Activated CD4-positive, alpha-beta T cell treated with anti-CD3 and anti-CD28 coated beads, Interleukin-2, amount 50 U/mL, for 24 hours (primary cell): ENCODE data around the gene TOR1A.

Experiments
- DNase-seq, 2 donors: peaks; one replicate each; pipeline ENCODE4 v3.0.0-alpha.2; 2020; ENCODE audit warnings: low read depth in 1 of 2, low spot score in 1 of 2

The TOR1A gene

GRCh38 chr9:129823935-129824601, at the start of gene TOR1A:
TSS of gene TOR1A (minus strand) at chr9:129824136. CDS start at chr9:129824085, 51 bp downstream.
- peak; percentile 82 to 89 for DNase-seq

- DNase-seq = no peak
Measured at GRCh38 chr9:129871046-129871445, 47.1 kb upstream of the TOR1A start.

DNA sequence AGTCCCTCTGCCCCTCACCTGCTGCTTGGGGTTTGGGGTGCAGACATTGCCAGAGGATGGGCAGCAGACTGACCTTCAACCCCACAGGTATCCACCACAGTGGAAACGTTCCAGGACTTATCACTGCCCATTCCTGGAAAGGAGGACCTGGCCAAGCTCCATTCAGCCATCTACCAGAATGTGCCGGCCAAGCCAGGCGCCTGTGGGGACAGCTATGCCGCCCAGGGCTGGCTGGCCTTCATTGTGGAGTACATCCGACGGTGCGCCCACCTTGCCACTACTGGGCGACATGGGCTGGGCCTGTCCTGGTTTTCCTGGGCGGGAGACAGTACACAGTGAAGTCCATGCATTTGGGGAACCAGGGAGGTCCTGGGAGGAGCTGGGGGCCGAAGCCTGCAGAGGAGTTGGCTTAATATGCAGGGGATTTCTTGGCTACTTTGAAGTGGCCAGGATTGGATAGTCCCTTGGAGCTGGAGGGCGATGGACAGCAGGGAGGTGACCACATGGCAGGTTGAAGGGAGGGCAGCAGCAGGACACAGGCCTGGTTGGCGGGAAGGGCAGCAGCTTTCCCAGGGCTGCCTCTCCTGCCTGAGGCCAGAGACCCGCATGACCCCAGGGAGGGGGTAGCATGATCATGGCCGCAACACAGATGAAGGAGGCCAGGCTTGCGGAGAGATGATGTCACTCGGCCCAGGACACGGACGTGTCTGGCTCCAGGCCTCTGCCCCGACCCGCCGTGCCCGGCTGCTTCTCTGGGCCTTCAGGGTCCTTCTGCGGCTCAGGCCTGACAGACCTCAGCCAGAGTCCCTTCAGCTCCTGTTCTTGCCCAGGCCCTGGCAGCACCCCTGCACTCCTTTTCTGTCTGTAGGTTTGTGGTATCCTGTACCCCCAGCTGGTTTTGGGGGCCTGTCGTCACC, 45.9 kb upstream of the TOR1A start:
- DNase-seq = no peak

DNA sequence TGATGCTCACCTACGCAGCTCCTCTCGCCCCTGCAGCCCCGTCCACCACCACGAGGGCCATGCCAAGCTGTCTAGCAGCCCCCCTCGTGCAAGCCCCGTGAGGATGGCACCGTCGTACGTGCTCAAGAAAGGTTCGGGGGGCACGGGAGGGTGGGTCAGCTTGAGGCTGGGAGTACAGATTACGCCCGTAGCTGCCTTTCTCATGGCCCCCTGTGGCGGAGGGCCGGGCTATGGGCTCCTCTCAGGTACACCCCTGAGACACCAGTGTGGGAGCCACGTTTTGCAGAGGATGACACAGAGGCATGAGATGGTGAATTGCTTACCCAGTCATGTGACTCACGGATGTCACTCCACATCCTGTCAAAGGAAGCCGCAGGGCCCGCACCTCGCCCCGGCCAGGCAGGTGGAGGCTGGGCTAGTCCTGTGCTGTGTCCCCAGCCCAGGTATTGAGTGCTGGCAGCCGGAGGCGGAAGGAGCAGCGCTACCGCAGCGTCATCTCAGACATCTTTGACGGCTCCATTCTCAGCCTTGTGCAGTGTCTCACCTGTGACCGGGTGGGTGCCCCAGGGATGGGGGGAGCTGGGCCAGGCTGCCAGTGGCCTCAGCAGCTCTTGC, 45.0 kb upstream of the TOR1A start:
- peak; percentile 61 to 83 for DNase-seq

DNA sequence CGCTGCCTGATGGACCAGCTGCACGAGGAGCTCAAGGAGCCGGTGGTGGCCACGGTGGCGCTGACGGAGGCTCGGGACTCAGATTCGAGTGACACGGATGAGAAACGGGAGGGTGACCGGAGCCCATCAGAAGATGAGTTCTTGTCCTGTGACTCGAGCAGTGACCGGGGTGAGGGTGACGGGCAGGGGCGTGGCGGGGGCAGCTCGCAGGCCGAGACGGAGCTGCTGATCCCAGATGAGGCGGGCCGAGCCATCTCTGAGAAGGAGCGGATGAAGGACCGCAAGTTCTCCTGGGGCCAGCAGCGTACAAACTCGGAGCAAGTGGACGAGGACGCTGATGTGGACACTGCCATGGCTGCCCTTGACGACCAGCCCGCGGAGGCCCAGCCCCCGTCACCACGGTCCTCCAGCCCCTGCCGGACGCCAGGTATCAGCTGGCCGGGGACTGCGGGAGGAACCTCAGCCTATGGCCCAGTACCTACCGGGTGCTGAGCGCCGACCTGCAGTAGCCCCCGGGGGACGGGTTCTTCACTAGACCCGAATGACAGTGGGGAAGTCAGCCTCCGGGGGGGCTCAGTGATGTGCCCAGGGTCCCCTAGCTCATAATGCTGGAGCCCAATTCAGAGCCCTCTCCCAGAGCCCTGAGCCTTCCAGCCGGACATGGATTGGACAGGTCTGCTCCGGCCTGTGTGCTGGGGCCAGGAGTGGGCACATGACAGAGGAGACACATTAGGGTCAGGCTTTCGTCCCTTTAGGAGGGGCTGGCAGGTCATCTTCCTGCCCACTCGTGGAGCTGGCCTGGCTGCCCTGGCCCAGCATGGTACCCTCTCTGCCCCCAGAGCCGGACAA, 44.3 kb upstream of the TOR1A start:
- DNase-seq = no peak

DNA sequence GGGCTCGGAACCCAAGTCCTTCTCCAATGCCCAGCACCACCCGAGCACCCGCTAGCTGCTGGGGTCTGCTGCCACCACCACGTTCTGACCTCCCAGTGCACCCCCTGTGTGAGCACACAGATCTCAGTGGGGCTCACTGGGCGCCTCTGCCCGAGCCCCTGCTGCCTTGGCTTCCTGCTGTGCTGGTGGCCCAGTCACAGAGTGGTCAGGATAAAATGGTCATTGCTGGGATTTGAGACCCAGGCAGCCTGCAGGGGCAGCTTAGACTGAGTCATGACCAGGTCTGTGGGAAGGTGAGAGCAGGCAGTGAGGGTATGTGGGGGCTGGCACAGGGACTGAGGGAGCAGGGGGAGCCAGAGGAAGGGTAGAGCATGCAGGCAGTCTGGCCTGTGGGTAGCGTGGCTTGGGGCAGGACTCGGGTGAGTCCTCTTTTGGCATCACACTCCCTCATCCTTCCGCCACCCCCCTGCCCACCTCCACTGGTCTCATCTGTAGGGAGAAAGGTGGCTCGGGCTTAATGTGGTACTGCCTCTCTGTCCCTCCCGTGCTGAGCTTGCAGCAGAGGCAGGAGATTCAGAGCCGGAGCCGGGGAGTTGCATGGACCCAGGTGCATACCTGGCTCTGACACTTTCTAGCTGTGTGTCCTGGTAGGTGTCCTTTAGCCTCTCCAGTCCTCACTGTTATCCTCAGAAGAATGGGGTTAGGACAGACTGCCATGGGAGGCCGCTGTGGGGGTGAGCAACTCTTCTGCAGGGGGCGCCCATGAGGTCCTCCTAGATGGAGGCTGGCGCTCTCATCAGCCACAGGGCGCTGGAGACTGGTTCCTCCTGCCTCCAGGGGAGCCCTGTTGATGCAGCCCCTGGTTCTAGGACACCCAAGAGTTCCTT, 43.4 kb upstream of the TOR1A start:
- no peak for DNase-seq

DNA sequence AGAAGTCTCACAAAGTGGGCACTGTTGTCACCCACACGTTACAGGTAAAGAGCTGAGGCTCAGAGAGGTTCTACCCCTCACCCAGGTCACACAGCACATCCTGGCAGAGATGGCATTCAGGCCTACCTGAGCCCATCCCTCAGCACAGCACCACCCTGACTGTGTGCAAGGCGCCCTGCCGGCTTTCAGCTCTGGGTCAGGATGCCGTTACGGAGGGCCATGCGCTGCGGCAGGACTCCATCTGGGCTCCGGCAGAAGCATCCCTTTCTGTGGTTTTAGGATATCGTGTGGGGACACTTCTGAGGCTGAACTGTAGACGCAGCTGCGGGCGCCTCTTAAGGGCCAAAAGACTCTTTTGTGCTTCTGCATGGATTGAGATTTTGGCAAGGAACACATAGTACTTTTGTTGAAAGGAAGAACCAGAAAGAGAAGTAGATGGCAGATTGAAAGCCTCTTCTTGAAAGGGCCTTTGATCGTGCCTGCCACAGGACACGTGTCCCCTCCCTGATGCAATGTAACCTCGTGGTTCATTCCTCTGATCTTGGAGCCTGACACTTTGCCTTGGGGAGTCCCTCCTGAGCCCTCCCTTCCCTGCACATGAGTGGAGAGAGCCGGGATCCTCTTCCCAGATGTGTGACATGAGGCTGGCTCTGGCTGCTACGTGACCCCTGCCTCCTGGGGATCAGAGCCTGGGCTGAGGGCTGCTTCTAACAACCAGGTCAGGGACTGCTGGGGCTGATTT, 42.6 kb upstream of the TOR1A start:
- DNase-seq = peak in 1 of 2 donors; percentile 29

DNA sequence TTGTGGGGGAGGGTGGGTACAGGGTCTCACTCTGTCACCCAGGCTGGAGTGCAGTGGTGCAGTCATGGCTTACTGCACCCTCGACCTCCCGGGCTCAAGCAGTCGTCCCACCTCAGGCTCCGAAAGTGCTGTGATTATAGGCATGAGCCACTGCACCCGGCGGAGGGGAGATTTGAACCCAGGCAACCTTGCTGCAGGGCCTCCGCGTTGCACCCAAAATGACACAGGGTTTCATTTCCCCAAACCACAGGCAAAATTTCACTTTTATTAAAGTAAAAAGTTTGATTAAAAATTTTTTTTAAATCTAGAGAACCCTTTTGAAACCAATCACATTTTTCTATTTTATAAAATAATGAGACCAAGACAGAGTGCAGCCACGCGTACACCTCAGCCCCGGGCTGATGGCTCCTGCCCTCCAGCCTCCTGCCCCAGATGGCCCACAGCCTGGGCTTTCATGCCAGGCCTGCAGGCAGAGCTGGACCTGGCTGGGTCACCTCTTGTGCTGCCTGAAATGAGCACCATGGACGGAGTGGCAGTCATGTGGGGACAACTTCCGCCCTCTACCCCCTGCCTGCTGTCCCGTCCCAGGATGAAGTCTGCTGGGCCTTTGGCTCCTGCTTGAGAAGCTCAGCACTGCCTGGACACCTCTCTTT, 41.9 kb upstream of the TOR1A start:
- DNase-seq = no peak

GRCh38 chr9:129864991-129865647, 41.2 kb upstream of the TOR1A start:
- no peak for DNase-seq

DNA sequence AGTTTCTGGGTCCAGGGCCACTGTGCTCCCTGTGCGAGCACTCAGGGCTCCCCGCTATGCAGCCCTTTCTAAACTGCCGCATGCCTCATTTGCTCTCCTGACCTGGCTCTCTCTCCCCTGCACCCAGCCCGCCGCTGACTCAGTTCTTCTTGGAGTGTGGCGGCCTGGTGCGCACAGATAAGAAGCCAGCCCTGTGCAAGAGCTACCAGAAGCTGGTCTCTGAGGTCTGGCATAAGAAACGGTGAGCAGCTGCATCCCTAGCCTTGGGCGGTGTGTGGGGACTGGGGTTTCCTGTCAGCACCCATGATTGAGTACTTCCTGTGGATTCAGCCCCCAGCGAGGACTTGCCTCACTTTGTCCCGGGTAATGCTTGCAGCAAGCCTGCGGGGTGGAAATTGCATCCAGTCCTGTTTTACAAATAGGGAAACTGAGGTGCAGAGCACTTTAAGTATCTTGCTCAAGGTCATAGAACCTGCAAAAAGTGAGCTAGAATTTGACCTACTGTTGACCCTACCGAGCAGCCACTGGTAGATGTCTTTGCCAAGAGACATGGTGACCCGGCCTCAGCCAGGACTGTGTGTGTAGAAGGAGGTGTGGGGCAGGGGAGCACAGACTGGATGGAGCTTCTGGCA, 39.2 kb upstream of the TOR1A start:
- peak in 1 of 2 donors; percentile 50 for DNase-seq

DNA sequence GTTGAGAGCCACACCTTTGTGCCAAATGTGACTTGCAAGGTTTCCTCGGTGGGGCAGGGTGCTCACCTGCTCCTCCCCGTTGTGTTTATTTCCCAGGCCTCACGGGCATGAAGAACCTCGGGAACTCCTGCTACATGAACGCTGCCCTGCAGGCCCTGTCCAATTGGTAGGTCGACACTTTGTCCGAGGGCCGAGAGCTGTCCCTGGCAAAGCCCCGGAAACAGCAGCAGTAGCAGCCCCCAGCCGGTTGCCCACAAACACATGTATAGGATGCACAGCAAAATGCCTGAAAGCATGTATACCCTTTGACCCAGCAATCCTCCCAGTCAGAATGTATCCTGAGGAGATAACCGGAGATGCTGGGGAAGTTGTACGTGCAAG, 37.5 kb upstream of the TOR1A start:
- DNase-seq = no peak

GRCh38 chr9:129860653-129861446, 36.9 kb upstream of the TOR1A start:
- DNase-seq = no peak

DNA sequence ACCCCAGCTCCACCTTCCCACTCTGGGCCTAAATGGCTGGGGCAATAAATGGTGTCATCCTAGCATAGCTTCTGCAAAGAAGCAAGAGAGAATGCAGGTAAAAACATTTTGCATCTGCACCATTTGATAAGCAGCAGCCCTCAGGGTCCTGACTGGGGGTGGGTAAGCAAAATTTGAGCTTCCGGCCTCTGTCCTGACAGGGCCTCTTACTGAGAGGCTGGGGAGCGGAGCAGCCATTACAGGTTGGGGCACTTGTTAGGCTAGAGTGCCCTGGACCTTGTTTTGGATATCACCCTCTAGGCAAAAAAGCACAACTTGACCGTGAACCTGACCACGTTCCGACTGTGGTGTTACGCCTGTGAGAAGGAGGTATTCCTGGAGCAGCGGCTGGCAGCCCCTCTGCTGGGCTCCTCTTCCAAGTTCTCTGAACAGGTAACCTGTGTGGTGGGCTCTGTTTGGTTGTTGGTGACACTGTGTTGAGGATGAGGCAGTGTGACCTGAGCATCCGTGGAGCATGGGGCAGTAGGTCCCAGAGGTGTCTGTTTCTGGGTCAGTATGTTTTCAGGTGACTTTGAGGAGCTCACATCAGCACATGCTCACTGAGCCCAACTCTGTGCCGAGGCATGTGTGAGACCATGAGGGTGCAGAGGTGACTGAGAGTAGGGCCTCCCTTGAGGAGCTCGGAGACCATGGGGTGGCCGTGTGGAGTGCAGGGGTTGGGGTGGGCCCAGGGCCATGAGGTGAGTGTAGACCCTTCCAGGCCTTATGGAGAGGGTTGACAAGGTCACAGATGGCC, 34.4 kb upstream of the TOR1A start:
- DNase-seq = no peak

DNA sequence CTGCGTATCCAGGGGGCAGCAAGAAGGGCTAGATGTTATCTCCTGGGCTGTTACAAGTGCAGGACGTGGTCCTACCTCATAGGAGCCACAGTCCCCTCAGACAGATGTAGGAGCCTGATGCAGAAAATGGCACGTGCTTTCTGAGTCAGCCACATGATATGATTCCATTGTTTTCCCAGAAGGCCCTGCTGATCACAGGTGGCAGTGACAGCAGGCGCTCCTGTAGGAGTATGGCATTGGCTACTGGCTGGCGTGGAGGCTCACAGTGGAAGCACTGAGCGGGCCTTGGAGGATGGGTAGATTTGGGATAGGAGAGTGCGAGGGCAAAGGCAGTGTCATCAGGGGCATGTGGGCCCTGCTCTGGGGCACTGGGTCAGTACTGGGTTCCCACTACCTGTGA, 33.3 kb upstream of the TOR1A start:
- DNase-seq = no peak

GRCh38 chr9:129854588-129855110, 30.7 kb upstream of the TOR1A start:
- DNase-seq = no peak

DNA sequence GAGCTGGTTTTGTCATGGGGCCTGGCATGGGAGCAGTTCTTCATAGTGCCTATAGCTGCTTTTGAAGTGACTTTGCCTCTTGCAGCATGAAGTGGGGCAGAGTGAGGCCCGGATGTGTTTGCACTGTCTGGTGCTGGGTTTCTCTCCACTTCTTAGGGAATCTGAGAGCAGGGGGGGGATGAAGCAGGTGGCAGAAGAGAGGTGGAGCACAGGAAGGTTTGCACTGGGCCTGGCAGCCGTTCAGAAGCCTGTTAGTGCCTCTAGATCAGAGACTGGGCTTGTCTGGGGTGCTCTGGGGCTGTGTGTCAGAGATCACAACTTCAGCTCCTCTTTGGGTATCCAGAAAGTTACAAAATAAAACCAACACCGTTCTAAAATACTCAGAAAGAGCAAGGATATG, 29.7 kb upstream of the TOR1A start:
- DNase-seq = no peak
